ENCODE results near the gene PARL.

PARL gene

DNA sequence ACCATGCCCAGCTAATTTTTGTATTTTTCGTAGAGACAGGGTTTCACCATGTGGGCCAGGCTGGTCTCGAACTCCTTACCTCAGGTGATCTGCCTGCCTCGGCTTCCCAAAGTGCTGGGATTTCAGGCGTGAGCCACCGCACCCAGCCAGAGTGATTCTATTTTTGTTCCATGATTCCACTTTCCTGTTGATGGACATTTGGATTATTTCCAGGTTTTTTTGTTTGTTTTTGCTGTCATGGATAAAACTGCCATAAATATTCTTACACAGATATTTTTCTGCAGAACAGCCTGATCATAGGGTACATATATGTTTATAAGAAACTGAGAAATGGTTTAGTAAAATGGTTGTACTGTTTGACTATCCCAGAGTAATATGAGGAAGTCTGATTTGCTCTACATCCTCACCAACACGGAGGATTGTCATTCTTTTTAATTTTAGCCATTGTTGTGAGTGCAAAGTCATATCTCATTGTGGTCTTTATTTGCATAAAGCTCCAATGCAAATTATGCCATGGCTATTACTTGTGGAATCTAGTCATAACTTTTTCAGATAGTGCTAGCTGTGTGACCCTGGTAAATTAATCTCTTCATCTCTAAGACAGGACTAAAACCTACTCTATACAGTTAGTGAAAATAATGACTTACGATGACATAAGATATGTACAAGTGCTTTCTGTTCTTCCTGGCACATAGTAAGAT, 102.0 kb downstream of the PARL start:
- no peak for DNase-seq

DNA sequence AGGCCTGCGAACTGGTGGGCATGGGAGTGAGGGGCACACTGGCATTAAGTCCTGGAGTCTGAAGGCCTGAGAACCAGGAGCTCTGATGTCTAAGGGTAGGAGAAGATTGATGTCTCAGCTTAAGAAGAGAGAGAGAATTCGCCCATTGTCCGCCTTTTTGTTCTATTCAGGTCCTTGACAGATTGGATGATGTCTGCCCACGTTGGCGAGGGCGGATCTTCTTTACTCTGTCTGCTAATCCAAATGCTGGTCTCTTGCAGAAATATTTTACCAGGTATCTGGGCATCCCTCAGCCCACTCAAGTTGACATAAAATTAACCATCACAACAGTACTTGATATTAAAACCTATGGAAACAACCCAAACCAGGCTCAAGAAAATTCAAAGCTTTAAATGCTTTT, 103.4 kb downstream of the PARL start:
- DNase-seq = no peak

GRCh38 chr3:183779896-183780465, 104.7 kb downstream of the PARL start:
- DNase-seq = no peak

Data from NCI-H446 treated with DMSO at 0.1 percent for 48 hours (cell line).